Right kidney (tissue), 1 donor: ENCODE results near the gene SNU13.
"Not testable (repeated sequence)": the region's sequence is repeated elsewhere in the genome, so short reads cannot be mapped to it uniquely, and the experiment has no call there.

ENCODE experiments used
- DNase-seq: peaks from one replicate; pipeline ENCODE4 v3.0.0-alpha.2; 2016

The SNU13 gene

GRCh38 chr22:41683616-41684015 lies 5.1 kb downstream of the SNU13 start:
- no peak for DNase-seq

GRCh38 chr22:41683052-41683451 lies 5.6 kb downstream of the SNU13 start:
- DNase-seq = no peak

- DNase-seq = peak; percentile 77
Measured at GRCh38 chr22:41682033-41682807, 6.4 kb downstream of the SNU13 start.

GRCh38 chr22:41681616-41682015 lies 7.1 kb downstream of the SNU13 start:
- DNase-seq = no peak

- DNase-seq = no peak
Measured at GRCh38 chr22:41676134-41676533, 12.5 kb downstream of the SNU13 start.

- no peak for DNase-seq
Measured at GRCh38 chr22:41674846-41675340, 13.8 kb downstream of the SNU13 start.

- DNase-seq = no peak
Measured at GRCh38 chr22:41672780-41673509, 15.7 kb downstream of the SNU13 start.

GRCh38 chr22:41672096-41672495 lies 16.6 kb downstream of the SNU13 start:
- DNase-seq = not testable (repeated sequence)

- no peak for DNase-seq
Measured at GRCh38 chr22:41668971-41669911, 19.4 kb downstream of the SNU13 start.

- no peak for DNase-seq
Measured at GRCh38 chr22:41664951-41665350, 23.7 kb downstream of the SNU13 start.

- DNase-seq = no peak
Measured at GRCh38 chr22:41664490-41664889, 24.2 kb downstream of the SNU13 start.

GRCh38 chr22:41663594-41663993 lies 25.1 kb downstream of the SNU13 start:
- DNase-seq = not testable (repeated sequence)

GRCh38 chr22:41661713-41662112 lies 27.0 kb downstream of the SNU13 start:
- no peak for DNase-seq

GRCh38 chr22:41661088-41661487 lies 27.6 kb downstream of the SNU13 start:
- no peak for DNase-seq

GRCh38 chr22:41660416-41660815 lies 28.3 kb downstream of the SNU13 start:
- no peak for DNase-seq

- DNase-seq = no peak
Measured at GRCh38 chr22:41659941-41660340, 28.7 kb downstream of the SNU13 start.

GRCh38 chr22:41658869-41659268 lies 29.8 kb downstream of the SNU13 start:
- no peak for DNase-seq

- no peak for DNase-seq
Measured at GRCh38 chr22:41657709-41658108, 31.0 kb downstream of the SNU13 start.

- DNase-seq = no peak
Measured at GRCh38 chr22:41656556-41656955, 32.1 kb downstream of the SNU13 start.

- DNase-seq = no peak
Measured at GRCh38 chr22:41654322-41654721, 34.3 kb downstream of the SNU13 start.

- DNase-seq = no peak
Measured at GRCh38 chr22:41650821-41651220, 37.8 kb downstream of the SNU13 start.

GRCh38 chr22:41650229-41650628 lies 38.4 kb downstream of the SNU13 start:
- no peak for DNase-seq

GRCh38 chr22:41648432-41648831 lies 40.2 kb downstream of the SNU13 start:
- no peak for DNase-seq
